Measurements from ENCODE around the gene TARS1. TPM values are rescaled to one million over a fixed set of nuclear protein-coding genes. Genes with fewer than 3 reads are reported as not detected.

TARS1 gene
- total and polyA plus RNA-seq, 2 of the 4 experiments (the other 2 are of a cell fraction) = 90.8 to 175 TPM

GRCh38 chr5:33408816-33409215, 31.9 kb upstream of the TARS1 start:
- Histone ChIP-seq H3K56ac (ENCODE audit: extremely low read depth, insufficient read depth, low read length) (no peak overlapping the region), H4K20me1 (ENCODE audit: insufficient read depth, low read length) (no peaks in the 10 kb centered on the region), H3K9ac (ENCODE audit: low read depth, low read length) (no peak overlapping the region), H2BK20ac (ENCODE audit: low read depth, low read length) (no peak overlapping the region; the same call in 1 of the 2 replicates), H2AFZ (replicated peaks; ENCODE audit: low read length, poor library complexity) (no peak overlapping the region), H2AK9ac (replicated peaks; ENCODE audit: low read depth, low read length, poor library complexity) (no peak overlapping the region), H3K9me1 (ENCODE audit: insufficient read depth, low read length) (0 out of 2 replicates have a peak, but pooled peaks cover 2% of the 10 kb centered on the region), H3K9me3 (ENCODE audit: control insufficient read depth, insufficient read depth, low read length) (no peaks in the 10 kb centered on the region), H3K79me1 (ENCODE audit: low read depth in 1 of 2, low read length in 2 of 2) (no peaks in the 10 kb centered on the region), H2BK120ac (ENCODE audit: low read depth, low read length) (no peak overlapping the region), H3K4me3 (ENCODE audit: insufficient read depth, low read depth, low read length) (no peak overlapping the region), H3K14ac (replicated peaks; ENCODE audit: low read depth, low read length) (no peak overlapping the region), H3K27ac (ENCODE audit: insufficient read depth, low read length) (no peak overlapping the region), H3K4me2 (ENCODE audit: low read depth, low read length) (no peak overlapping the region), H3K23ac (ENCODE audit: low read depth, low read length) (no peak overlapping the region), H4K5ac (ENCODE audit: low read depth, low read length) (no peak overlapping the region), H2BK5ac (ENCODE audit: low read depth, low read length, poor library complexity, severe bottlenecking) (no peak overlapping the region), H4K91ac (ENCODE audit: insufficient read depth, low read depth, low read length) (no peak overlapping the region), H4K8ac (ENCODE audit: low read depth in 2 of 2, low read length in 2 of 2) (no peak overlapping the region), H2BK15ac (ENCODE audit: low read depth, low read length) (no peak overlapping the region), H3K4ac (ENCODE audit: low read depth, low read length) (no peak overlapping the region), H3K4me1 (ENCODE audit: control insufficient read depth, insufficient read depth, low read length) (peaks cover 2% of the 10 kb centered on the region), H3K18ac (ENCODE audit: low read depth, low read length) (peak overlapping the region; percentile 9; the same call in 1 of the 2 replicates), H3K27me3 (ENCODE audit: control insufficient read depth, insufficient read depth, low read length) (no peaks in the 10 kb centered on the region), H3K36me3 (ENCODE audit: control insufficient read depth, insufficient read depth, low read length) (no peaks in the 10 kb centered on the region), H2AK5ac (ENCODE audit: low read depth, low read length) (no peak overlapping the region)
- no peak for TF ChIP-seq POLR2A (IDR thresholded peaks at IDR 0.05; ENCODE audit: low read depth, low read length)
- TF ChIP-seq NFE2L2 (IDR thresholded peaks at IDR 0.05; ENCODE audit: low read depth, low read length) = no peak
- no peak for TF ChIP-seq RCOR1 (IDR thresholded peaks at IDR 0.05; ENCODE audit: insufficient replicate concordance, low read length)
- TF ChIP-seq CEBPB (IDR thresholded peaks at IDR 0.05; ENCODE audit: low read depth, low read length) = no peak
- no peak for TF ChIP-seq SMC3 (IDR thresholded peaks at IDR 0.05; ENCODE audit: low read depth, low read length)
- TF ChIP-seq FOS (IDR thresholded peaks at IDR 0.05; ENCODE audit: low read depth, low read length) = no peak
- no peak for TF ChIP-seq USF2 (IDR thresholded peaks at IDR 0.05; ENCODE audit: low read depth, low read length)
- TF ChIP-seq CHD1 (IDR thresholded peaks at IDR 0.05; ENCODE audit: low read depth, low read length) = no peak
- no peak for TF ChIP-seq BHLHE40 (IDR thresholded peaks at IDR 0.05; ENCODE audit: low read depth, low read length)
- TF ChIP-seq MAZ (IDR thresholded peaks at IDR 0.05; ENCODE audit: borderline replicate concordance, low read depth, low read length) = no peak
- no peak for TF ChIP-seq RFX5 (IDR thresholded peaks at IDR 0.05; ENCODE audit: low read depth, low read length)
- TF ChIP-seq, protein P1, sequence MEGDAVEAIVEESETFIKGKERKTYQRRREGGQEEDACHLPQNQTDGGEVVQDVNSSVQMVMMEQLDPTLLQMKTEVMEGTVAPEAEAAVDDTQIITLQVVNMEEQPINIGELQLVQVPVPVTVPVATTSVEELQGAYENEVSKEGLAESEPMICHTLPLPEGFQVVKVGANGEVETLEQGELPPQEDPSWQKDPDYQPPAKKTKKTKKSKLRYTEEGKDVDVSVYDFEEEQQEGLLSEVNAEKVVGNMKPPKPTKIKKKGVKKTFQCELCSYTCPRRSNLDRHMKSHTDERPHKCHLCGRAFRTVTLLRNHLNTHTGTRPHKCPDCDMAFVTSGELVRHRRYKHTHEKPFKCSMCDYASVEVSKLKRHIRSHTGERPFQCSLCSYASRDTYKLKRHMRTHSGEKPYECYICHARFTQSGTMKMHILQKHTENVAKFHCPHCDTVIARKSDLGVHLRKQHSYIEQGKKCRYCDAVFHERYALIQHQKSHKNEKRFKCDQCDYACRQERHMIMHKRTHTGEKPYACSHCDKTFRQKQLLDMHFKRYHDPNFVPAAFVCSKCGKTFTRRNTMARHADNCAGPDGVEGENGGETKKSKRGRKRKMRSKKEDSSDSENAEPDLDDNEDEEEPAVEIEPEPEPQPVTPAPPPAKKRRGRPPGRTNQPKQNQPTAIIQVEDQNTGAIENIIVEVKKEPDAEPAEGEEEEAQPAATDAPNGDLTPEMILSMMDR (conservative IDR thresholded peaks at IDR 0.05; ENCODE audit: low read depth, low read length) = no peak
- TF ChIP-seq RAD21 (IDR thresholded peaks at IDR 0.05; ENCODE audit: low read length) = no peak
- TF ChIP-seq, protein P2, sequence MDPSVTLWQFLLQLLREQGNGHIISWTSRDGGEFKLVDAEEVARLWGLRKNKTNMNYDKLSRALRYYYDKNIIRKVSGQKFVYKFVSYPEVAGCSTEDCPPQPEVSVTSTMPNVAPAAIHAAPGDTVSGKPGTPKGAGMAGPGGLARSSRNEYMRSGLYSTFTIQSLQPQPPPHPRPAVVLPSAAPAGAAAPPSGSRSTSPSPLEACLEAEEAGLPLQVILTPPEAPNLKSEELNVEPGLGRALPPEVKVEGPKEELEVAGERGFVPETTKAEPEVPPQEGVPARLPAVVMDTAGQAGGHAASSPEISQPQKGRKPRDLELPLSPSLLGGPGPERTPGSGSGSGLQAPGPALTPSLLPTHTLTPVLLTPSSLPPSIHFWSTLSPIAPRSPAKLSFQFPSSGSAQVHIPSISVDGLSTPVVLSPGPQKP (IDR thresholded peaks at IDR 0.05; ENCODE audit: borderline replicate concordance, low read depth, low read length) = no peak
- TF ChIP-seq MAFK (IDR thresholded peaks at IDR 0.05; ENCODE audit: low read depth, low read length) = no peak
- TF ChIP-seq MXI1 (IDR thresholded peaks at IDR 0.05; ENCODE audit: borderline replicate concordance, low read depth, low read length) = no peak
- ChIA-PET CTCF (interaction anchor here (1.1 kb wide), 1 partner anchor 656 kb away, joined by 3 read pairs; no protein-coding TSS in a partner anchor), POLR2A (ENCODE audit: unreplicated experiment) (no interaction called here)
- intact Hi-C loops (cut with micrococcal nuclease) = no loop called here
- ATAC-seq (ENCODE audit: low read depth) = peak; percentile 32; the same call in 1 of the 2 replicates
- no TSS peak for BruUV-seq (replicated peaks)
- in situ Hi-C loops (cut with MboI; ENCODE audit: low sequenced_read_pairs) = loop anchor here (25.0 kb wide), 1 partner anchor 222 kb away; no protein-coding TSS in a partner anchor
- DNase-seq = no peak
- dilution Hi-C loops (cut with HindIII; ENCODE audit: low sequenced_read_pairs, unreplicated experiment) = no loop called here
- no CpG with 5 or more reads among the region's 2 CpGs for WGBS, 2 experiments (ENCODE audit: extremely low coverage in 2 of 2, insufficient read length in 1 of 2)

All from IMR-90 (cell line).